HEK293T (cell line): ENCODE measurements around the gene HPCAL1.

Experiments
- BHLHE40 ChIP-seq: fragments of 450-650 bp; IDR thresholded peaks from 2 replicates; pipeline ENCODE4 v1.6.1; 2016; ENCODE audit warnings: mild to moderate bottlenecking, moderate library complexity, borderline replicate concordance
- ELF4 ChIP-seq: fragments of 450-650 bp; IDR thresholded peaks from 2 replicates; pipeline ENCODE4 v1.6.1; 2017; ENCODE audit warnings: antibody characterized with exemption
- FOXK2 ChIP-seq: fragments of 450-650 bp; IDR thresholded peaks from 2 replicates; pipeline ENCODE4 v1.6.1; 2016; ENCODE audit warnings: mild to moderate bottlenecking
- FOXM1 ChIP-seq: fragments of 450-650 bp; IDR thresholded peaks from 2 replicates; pipeline ENCODE4 v1.6.1; 2017; ENCODE audit warnings: mild to moderate bottlenecking, borderline replicate concordance
- HDGF ChIP-seq: fragments of 450-650 bp; IDR thresholded peaks from 2 replicates; pipeline ENCODE4 v1.6.1; 2017; ENCODE audit warnings: antibody characterized with exemption, borderline replicate concordance
- NFRKB ChIP-seq: fragments of 450-650 bp; IDR thresholded peaks from 2 replicates; pipeline ENCODE4 v1.6.1; 2016; ENCODE audit warnings: mild to moderate bottlenecking, moderate library complexity
- SP1 ChIP-seq: fragments of 450-650 bp; IDR thresholded peaks from 2 replicates; pipeline ENCODE4 v1.6.1; 2017
- SUZ12 ChIP-seq: fragments of 450-650 bp; IDR thresholded peaks from 2 replicates; pipeline ENCODE4 v1.6.1; 2016; ENCODE audit warnings: mild to moderate bottlenecking
- TARDBP ChIP-seq: fragments of 450-650 bp; IDR thresholded peaks from 2 replicates; pipeline ENCODE4 v1.6.1; 2016
- ZNF384 ChIP-seq: fragments of 450-650 bp; IDR thresholded peaks from 2 replicates; pipeline ENCODE4 v1.6.1; 2016

- TF ChIP-seq HDGF: no peak
- no peak for TF ChIP-seq FOXK2
- no peak for TF ChIP-seq FOXM1
- TF ChIP-seq SP1: no peak
- TF ChIP-seq ZNF384: no peak
- no peak for TF ChIP-seq BHLHE40
- TF ChIP-seq ELF4: no peak
- TF ChIP-seq SUZ12: no peak
- no peak for TF ChIP-seq TARDBP
- no peak for TF ChIP-seq NFRKB
These were observed 14.9 kb downstream of the HPCAL1 start for GRCh38 chr2:10317646-10318045.
